Large intestine (tissue), 3 donors: ENCODE measurements around the gene AMDHD1. TPM values are rescaled to one million over a fixed set of nuclear protein-coding genes. Genes with fewer than 3 reads are reported as not detected.

Source experiments
- DNase-seq, 2 donors: peaks; one replicate each; pipeline versions ENCODE4 v3.0.0 to v3.0.0-alpha.2; 2013
- H3K27ac ChIP-seq: one replicate; pipeline ENCODE4 v1.5.1; 2013; ENCODE audit warnings: low read length
- H3K27me3 ChIP-seq: 2 replicates; pipeline ENCODE4 v1.6.1; 2013; ENCODE audit warnings: low read length; ENCODE audit not compliant: control insufficient read depth, insufficient read depth
- H3K36me3 ChIP-seq: 2 replicates; pipeline ENCODE4 v1.6.1; 2013; ENCODE audit warnings: low read length; ENCODE audit not compliant: control insufficient read depth, insufficient read depth
- H3K4me1 ChIP-seq: one replicate; pipeline ENCODE4 v1.6.1; 2013; ENCODE audit warnings: low read length; ENCODE audit not compliant: control insufficient read depth, insufficient read depth
- H3K4me3 ChIP-seq: one replicate; pipeline ENCODE4 v1.5.1; 2013; ENCODE audit warnings: low read length
- H3K9me3 ChIP-seq: one replicate; pipeline ENCODE4 v1.6.1; 2013; ENCODE audit warnings: mild to moderate bottlenecking, low read depth, low read length, moderate library complexity; ENCODE audit not compliant: control insufficient read depth
- WGBS: methylation state at CpG from one replicate; pipeline ENCODE4 v1.1.5; 2013; ENCODE audit warnings: low lambda C conversion rate; ENCODE audit not compliant: insufficient coverage; 5-methylcytosine and 5-hydroxymethylcytosine counted together
- polyA plus RNA-seq: library from polyadenylated mRNA; unstranded; fragments of 120-200 nt; gene quantifications from one replicate; pipeline ENCODE4 v1.2.1, GENCODE V29; 2013

Gene AMDHD1
- polyA plus RNA-seq, 1 donor: 2.7 TPM

GRCh38 chr12:95995238-95996031, 52.3 kb downstream of the AMDHD1 start:
- no CpG with 5 or more reads among the region's 29 CpGs for WGBS
- Histone ChIP-seq H3K4me3 (no peak overlapping the region), H3K27me3 (no peaks in the 10 kb centered on the region), H3K36me3 (peaks cover 5% of the 10 kb centered on the region), H3K27ac (peak overlapping the region; percentile 68), H3K4me1 (peaks cover 19% of the 10 kb centered on the region), H3K9me3 (no peaks in the 10 kb centered on the region)
- DNase-seq: no peak

GRCh38 chr12:95996034-95996658, 53.0 kb downstream of the AMDHD1 start, which contains the start of gene HAL:
Gene HAL, minus strand, starts transcription at chr12:95996344. Its CDS starts 434 bp downstream, at chr12:95995910.
- Histone ChIP-seq H3K27ac (peak within 1 kb of the TSS; percentile 68), H3K4me1 (peaks cover 19% of the 10 kb centered on the region), H3K4me3 (no peak within 1 kb of the TSS), H3K9me3 (no peaks in the 10 kb centered on the region), H3K36me3 (peaks cover 8% of the 10 kb centered on the region), H3K27me3 (no peaks in the 10 kb centered on the region)
- peak; percentile 84 to 94 for DNase-seq
- WGBS: no CpG with 5 or more reads among the region's 7 CpGs

GRCh38 chr12:95997276-95997675, 54.1 kb downstream of the AMDHD1 start:
- H3K36me3 ChIP-seq: peaks cover 12% of the 10 kb centered on the region
- no peaks in the 10 kb centered on the region for H3K9me3 ChIP-seq
- no peak for DNase-seq
- H3K4me1 ChIP-seq: peaks cover 19% of the 10 kb centered on the region
- H3K27me3 ChIP-seq: no peaks in the 10 kb centered on the region
- no peak overlapping the region for H3K4me3 ChIP-seq
- WGBS: no CpG with 5 or more reads among the region's 3 CpGs
- H3K27ac ChIP-seq: no peak overlapping the region

GRCh38 chr12:95997911-95998510, 54.9 kb downstream of the AMDHD1 start:
- H3K27ac ChIP-seq: no peak overlapping the region
- peaks cover 19% of the 10 kb centered on the region for H3K4me1 ChIP-seq
- DNase-seq: no peak
- H3K9me3 ChIP-seq: no peaks in the 10 kb centered on the region
- peaks cover 16% of the 10 kb centered on the region for H3K36me3 ChIP-seq
- no peak overlapping the region for H3K4me3 ChIP-seq
- WGBS: 93% methylated on average over 3 of the region's 5 CpGs
- H3K27me3 ChIP-seq: no peaks in the 10 kb centered on the region

- peak; percentile 64 to 73 for DNase-seq
- WGBS: 0% methylated on average over 1 of the region's 7 CpGs
- no peaks in the 10 kb centered on the region for H3K9me3 ChIP-seq
- H3K36me3 ChIP-seq: peaks cover 16% of the 10 kb centered on the region
- peaks cover 19% of the 10 kb centered on the region for H3K4me1 ChIP-seq
- H3K27ac ChIP-seq: no peak overlapping the region
- no peak overlapping the region for H3K4me3 ChIP-seq
- no peaks in the 10 kb centered on the region for H3K27me3 ChIP-seq
Observed at GRCh38 chr12:95998611-95999286, 55.6 kb downstream of the AMDHD1 start.

GRCh38 chr12:95999484-95999883, 56.4 kb downstream of the AMDHD1 start:
- Histone ChIP-seq H3K27me3 (no peaks in the 10 kb centered on the region), H3K4me3 (no peak overlapping the region), H3K36me3 (peaks cover 18% of the 10 kb centered on the region), H3K4me1 (peaks cover 19% of the 10 kb centered on the region), H3K27ac (no peak overlapping the region), H3K9me3 (no peaks in the 10 kb centered on the region)
- no CpG with 5 or more reads among the region's 5 CpGs for WGBS
- no peak for DNase-seq

GRCh38 chr12:96000858-96001257, 57.7 kb downstream of the AMDHD1 start:
- WGBS: 93% methylated on average over 3 of the region's 5 CpGs
- Histone ChIP-seq H3K4me3 (no peak overlapping the region), H3K9me3 (no peaks in the 10 kb centered on the region), H3K27me3 (no peaks in the 10 kb centered on the region), H3K36me3 (peaks cover 31% of the 10 kb centered on the region), H3K27ac (no peak overlapping the region), H3K4me1 (peaks cover 14% of the 10 kb centered on the region)
- DNase-seq: no peak

GRCh38 chr12:96006727-96007126, 63.6 kb downstream of the AMDHD1 start:
- H3K9me3 ChIP-seq: no peaks in the 10 kb centered on the region
- no peaks in the 10 kb centered on the region for H3K4me1 ChIP-seq
- DNase-seq: no peak
- no peaks in the 10 kb centered on the region for H3K27me3 ChIP-seq
- H3K36me3 ChIP-seq: peaks cover 60% of the 10 kb centered on the region
- no CpG with 5 or more reads among the region's 1 CpG for WGBS
- H3K27ac ChIP-seq: no peak overlapping the region
- no peak overlapping the region for H3K4me3 ChIP-seq

- no peak overlapping the region for H3K27ac ChIP-seq
- H3K4me1 ChIP-seq: no peaks in the 10 kb centered on the region
- H3K27me3 ChIP-seq: no peaks in the 10 kb centered on the region
- H3K36me3 ChIP-seq: peaks cover 66% of the 10 kb centered on the region
- WGBS: 33% methylated on average over 1 of the region's 1 CpG
- H3K4me3 ChIP-seq: no peak overlapping the region
- H3K9me3 ChIP-seq: no peaks in the 10 kb centered on the region
- DNase-seq: no peak
Observed at GRCh38 chr12:96007729-96008128, 64.6 kb downstream of the AMDHD1 start.

- Histone ChIP-seq H3K4me3 (no peak overlapping the region), H3K36me3 (peaks cover 64% of the 10 kb centered on the region), H3K4me1 (no peaks in the 10 kb centered on the region), H3K9me3 (no peaks in the 10 kb centered on the region), H3K27ac (no peak overlapping the region), H3K27me3 (no peaks in the 10 kb centered on the region)
- 100% methylated on average over 1 of the region's 3 CpGs for WGBS
- no peak for DNase-seq
Observed at GRCh38 chr12:96014943-96015599, 71.9 kb downstream of the AMDHD1 start.
